Retina (tissue), 1 donor: ENCODE data around the gene DNAH8.
"Not testable (repeated sequence)": the region's sequence is repeated elsewhere in the genome, so short reads cannot be mapped to it uniquely, and the experiment has no call there.

Source experiments
- DNase-seq: peaks from one replicate; pipeline ENCODE4 v3.0.0-alpha.2; 2016

The DNAH8 gene

DNA sequence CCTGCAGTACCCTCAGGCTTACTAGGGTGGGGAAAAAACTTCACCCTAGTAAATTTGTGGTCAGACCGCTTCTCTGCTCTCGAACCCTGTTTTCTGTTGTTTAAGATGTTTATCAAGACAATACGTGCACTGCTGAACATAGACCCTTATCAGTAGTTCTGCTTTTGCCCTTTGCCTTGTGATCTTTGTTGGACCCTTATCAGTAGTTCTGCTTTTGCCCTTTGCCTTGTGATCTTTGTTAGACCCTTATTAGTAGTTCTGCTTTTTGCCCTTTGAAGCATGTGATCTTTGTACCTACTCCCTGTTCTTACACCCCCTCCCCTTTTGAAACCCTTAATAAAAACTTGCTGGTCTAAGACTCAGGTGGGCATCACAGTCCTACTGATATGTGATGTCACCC, 15.4 kb upstream of the DNAH8 start:
- DNase-seq = not testable (repeated sequence)

DNA sequence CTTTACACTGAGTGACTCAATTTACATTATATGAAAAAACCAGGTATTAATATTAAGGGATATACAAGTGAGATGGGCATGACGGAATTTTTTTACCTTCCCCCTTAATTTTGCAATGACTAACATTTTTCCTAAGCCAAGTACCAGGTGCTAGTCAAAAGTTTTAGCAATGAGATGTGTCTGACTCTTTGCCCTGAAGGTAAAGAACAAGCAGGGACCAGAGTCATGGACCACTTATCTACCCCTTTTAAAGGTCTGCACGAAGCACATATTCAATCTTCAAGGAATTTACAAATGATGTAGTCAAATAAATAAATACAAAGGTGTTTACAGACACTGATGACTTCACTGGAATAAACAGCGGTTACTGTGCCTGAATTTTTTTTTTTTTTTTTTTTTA, 13.6 kb upstream of the DNAH8 start:
- DNase-seq = no peak

DNA sequence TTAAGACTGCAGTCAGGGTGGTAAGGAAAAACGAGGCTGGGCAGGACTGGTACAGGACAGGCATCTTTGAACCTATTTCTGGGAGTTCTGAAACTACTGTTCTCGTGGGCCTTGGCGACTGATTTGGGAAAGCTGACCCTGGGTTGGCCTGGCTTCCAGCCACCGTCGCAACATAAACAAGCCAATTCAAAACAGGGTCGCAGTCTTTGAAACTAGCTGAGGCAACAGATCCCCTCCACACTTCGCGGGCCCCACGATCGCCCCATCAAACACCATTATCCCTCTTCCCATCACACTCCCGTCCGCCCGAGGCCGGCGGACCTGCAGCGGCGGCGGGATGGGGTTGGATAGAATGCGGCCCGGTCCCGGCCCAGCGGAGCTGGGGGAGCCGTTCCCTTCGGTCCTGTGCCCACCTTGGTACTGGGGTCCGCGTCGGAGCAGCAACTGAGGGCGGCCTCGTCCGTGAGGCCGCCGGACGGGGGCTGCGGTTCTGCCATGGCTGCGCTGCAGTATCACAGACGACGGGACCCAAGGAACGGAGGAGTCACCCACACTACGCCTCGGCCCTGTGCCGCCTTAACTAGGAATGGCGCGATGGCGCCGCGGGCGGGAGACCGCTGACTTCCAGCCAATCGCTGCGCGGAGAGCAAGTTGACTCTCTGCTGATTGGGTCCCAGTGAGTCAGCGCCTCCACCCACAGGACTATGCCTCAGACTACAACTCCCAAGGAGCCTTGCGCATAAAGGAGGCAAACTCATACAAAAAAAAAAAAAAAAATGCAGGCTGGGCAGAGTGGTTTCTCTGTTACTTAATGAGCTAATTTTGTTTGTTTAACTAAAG, 12.3 kb upstream of the DNAH8 start, which contains the start of gene GLO1:
Gene GLO1, minus strand, starts transcription at position 588 of the 840 bp plus-strand sequence. Its CDS starts 91 bp downstream, at position 497.
- peak; percentile 96 for DNase-seq

DNA sequence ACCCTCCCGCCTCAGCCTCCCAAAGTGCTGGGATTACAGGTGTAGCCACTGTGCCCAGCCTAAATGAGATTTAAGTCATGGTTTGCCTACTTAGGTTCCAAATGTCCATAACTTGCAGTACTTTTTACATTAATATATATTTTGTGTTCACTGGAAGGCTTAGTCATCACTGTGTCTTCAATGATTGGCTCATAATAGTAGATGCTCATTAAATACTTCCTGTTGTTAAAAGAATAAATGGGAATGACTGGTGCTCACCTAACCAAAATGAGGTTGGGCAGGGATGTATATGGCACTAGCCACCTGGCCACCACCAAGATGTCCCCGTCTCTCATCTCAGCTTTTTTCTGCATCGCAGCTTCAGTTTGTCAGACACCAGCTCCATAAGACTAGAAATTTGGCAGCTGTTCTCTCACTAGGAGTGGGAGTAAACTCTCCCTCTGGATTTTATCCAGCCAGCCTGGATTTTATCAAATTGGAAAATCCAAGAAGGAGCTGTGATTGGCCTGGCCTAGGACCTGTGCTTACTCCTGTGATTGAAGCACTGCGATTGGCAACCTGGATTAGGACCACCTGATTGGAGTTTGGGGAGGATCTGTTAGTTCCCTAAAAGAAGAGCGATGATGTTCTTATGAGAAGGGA, 11.0 kb upstream of the DNAH8 start:
- DNase-seq = no peak

DNA sequence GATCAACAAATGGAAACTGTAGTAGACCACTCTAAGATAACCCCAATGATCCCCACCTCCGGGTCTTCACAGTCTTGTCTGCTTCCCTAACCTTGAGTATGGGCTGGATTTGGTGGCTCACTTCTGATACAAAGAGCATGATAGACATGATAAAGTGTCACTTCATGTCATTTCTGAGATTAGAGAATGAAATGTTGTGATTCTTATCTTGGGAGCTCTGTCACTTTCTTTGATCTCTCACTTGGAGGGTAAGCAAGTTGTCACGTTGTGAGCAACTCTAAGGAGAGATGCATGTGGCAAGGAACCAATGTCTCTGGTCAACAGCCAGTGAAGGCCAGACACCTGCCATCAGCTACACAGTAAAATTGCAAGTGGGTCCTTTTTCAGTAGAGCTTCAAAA, 9.2 kb upstream of the DNAH8 start:
- no peak for DNase-seq

DNA sequence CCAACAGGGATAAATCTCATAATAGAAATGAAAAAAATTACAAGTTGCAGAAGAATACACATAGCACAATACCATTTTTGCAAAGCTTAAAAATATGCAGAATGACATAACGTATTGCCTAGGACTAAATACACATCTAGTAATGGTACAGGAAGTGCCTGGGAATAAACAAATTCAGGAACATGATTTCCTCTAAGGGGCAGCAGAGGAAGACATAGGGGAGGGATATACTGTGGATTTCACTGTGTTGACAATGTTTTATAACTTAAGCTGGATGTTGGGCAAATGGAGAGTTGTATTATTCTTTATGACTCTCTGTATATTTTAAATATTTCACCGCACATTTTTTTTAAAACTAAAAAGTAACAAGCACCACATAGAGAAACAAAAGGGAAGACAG, 6.6 kb upstream of the DNAH8 start:
- no peak for DNase-seq

DNA sequence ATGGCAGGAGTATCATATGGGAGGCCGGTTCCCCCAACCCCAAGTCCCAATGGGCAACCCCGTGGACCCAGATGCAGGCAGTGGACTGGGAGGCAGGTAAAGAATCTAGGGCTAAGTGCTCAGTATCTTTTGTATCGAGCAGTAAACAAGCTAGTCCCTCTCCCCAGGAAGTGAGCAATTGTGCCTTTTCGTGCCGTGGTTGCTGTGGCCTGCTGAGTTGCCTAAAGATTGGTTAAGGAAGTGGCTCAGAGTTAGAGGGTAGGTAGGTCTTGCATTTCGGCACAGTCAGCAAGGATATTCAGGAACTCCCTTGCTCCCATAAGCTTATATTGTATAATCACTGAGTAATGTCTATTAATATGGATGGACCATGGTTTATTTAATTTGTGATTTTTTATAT, 1.3 kb upstream of the DNAH8 start:
- DNase-seq = no peak

DNA sequence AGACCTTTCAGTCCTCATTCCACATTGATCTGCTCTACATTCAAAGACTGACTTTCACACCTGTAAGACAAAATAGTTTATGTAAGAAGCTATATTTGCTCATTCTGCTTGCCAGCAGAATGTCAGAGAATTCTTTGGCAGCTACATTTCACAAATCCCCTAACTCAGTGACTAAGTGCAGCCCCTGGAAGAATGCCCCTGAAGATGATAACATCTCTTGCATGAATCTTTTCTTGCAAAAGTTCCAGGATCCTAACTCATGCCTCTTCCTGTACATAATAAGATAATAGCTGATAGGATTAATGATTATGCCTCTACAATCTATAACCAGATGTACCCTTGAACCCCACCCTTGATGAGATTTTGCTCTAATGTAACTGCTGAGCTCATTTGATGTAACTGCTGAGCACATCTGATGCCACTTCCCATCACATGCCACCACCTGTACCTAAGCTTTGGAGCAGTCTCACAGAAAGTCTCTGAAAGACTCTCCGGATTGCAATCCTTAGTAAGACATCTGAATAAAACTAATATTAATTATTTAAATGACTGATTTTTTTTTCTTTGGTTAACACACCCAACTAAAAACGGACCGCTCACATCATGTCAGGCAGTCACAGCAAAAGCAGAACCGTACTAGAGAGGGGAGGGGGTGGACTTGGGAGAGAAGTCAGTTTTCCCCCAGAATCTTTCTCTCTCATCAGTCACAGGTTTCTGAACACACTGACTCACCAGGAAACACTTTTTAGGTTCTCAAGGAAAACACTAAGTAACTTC, 684 bp upstream of the DNAH8 start:
- DNase-seq = no peak

DNA sequence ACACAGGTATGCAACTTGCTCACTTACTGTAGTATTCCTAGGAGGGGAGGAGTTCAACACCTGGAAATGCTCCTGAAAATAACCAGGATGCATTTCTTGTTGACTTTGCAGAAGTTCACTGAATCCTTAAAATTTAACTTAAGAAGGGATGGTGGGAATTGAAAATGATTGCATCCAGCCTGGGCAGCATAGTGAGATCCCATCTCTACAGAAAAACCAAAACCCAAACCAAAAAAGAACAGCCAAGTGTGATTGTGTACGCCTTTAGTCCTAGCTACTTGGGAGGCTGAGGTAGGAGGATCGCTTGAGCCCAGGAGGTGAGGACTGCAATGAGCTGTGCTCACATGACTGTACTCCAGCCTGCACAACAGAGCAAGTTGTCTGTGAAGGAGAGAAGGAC, 1.7 kb downstream of the DNAH8 start:
- no peak for DNase-seq

DNA sequence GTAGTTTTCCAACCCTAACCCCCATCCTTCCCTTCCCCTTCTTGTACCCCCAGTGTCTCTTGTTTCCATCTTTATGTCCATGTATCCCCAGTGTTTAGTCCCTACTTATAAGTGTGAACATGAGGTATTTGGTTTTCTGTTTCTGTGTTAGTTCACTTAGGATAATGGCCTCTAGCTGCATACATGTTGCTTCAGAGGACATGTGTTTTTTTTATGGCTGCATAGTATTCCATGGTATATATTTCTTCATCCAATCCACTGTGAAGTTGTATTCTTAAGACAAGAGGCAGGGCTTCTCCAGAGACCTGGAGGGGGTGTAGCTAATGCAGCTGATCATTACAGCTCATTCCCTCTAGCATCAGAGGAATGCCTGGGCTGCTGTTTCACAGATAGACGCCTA, 4.2 kb downstream of the DNAH8 start:
- DNase-seq = no peak

DNA sequence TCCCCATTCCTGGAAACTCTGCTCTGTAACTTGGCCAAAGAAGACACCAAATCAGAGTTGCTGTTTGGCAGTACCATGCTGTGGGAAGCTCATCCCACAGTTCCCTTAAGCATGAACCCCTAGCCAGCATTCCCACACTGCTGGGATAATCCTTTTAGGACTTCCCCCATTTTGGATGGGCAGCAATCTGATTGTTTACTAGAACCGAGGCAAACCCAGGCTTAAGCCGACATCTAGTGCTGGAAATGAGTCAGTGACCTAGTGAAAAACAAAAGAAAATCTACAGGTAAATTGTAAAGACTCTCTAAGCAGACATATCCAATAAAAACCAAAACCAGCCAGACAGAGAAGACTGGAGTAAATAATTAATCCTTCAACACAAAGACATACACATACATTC, 5.2 kb downstream of the DNAH8 start:
- no peak for DNase-seq

DNA sequence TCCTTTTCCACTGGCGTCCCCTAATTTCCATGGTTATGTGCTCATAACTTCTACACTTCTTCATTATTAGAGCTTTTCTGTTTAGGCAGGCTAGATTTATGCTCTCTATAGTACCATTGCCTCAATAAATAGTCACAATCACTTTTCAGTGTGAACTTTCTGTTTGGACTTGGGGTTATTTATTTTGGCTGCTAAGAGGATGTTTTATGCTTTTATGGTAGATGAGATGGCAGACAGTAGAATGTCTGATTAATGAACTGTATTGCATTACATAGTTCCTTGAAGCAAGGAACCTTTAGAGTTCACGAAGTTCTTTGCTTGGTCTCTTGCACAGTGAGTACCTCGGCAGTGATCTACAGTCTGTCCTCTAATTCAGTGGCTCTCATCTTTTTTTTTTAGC, 6.9 kb downstream of the DNAH8 start:
- DNase-seq = no peak

DNA sequence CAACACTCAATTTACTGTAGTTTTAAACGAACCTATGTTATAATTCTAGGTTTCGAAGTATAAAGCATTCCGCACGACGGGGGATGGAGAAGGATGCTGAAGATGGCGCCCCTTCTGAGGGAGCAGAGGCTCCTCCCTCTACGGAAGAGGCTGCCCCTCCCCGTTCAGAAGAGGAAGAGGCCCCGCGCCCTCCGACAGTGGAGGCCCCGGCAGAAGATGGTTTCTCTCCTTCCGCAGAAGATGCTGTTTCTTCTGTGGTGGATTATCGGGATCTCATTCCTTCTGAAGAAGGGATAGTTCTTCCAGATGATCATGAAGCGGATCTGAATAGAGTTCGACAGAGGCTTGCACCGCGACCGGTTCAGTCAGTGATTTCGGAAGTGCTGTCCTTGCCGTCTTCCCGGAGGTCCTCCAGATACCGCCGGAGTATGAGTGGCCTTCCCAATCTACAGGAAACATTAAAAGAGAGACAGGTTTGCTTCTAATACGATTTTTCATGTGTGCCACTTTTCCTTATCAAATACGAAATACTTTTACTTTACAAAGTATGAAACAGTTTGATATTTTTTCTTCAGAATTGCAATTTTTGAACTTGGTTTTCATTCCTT, 7.7 kb downstream of the DNAH8 start:
- no peak for DNase-seq

DNA sequence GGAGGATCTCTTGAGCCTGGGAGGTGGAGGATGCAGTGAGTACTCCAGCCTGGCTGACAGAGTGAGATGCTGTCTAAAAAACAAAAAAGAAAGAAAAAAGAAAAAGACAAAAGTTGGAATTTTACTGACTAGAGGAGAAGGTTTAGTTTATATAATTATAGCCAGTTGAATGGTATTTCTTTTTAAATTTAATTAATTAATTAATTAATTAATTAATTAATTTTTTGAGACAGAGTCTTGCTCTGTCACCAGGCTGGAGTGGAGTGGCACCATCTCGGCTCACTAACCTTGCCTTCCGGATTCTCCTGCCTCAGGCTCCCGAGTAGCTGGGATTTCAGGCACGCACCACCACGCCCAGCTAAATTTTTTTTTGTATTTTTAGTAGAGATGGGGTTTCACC, 8.7 kb downstream of the DNAH8 start:
- no peak for DNase-seq

DNA sequence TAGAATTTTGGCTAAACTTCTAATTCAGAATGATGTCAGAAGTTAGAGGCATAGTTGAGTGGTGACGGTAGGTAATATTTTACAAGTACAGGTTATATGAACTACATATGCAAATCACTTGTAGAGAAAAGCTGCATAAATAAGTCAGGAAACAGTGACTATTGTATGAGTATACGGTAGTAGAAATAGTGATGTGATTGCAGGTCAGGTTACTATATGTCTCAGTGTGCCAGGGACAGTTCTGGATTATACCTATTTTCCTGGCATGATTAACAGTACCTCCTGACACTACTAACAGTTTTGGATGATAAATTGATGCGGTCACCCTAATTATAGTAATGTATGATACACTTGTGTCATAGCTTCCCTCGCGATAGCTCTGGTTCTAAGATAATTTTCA, 9.2 kb downstream of the DNAH8 start:
- DNase-seq = no peak

DNA sequence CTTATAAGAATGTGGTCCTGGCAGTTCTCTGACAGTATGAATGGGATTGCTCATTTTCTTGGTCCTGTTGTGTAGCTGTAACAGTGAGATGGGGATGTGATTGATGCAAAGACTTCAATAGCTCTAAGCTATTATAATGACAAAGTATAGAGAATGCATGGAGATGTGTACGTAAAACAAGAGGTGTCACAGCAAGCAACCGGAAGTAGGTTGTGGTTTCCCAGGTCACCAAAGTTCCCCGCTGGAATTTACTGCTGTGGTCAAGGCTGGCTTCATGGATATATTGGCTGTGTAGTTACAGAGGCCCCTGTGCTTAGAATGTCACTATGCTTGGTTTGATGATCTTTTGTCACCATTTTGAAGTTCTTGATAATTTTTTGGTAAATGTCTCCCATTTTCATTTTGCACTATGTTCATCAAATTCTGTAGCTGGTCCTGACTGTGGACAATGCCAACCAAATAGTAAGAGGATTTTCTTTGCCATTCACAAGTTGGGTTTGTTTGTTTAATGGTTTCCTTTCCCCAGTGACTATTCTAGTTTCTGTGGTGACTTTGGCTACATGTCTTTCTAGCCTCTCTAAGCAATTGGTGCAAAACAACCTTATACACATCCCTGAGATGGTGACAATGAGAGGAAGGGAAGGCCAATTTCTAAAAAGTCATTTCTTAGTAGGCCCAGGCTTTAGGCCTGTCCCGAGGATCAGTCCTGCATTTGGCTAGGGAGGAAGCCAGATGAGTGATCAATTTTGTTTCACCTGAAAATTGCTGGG, 10.5 kb downstream of the DNAH8 start:
- DNase-seq = no peak

DNA sequence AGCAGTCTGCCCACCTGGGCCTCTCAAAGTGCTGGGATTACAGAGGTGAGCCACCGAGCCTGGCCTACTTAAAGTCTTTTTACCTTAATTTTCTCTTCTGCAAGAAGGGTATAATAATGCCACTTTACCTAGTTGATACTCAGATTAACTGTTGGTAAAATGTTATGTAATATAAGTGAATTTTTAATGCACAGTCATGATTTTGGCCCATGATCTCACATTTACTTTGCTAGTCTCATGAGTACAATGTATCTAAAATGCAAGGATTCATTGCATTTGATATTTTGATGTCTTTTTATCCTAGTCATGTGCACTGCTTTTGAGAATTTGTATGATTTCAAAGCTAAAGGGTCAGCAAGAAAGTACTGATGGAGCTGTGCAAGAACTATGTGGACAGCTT, 13.1 kb downstream of the DNAH8 start:
- no peak for DNase-seq

DNA sequence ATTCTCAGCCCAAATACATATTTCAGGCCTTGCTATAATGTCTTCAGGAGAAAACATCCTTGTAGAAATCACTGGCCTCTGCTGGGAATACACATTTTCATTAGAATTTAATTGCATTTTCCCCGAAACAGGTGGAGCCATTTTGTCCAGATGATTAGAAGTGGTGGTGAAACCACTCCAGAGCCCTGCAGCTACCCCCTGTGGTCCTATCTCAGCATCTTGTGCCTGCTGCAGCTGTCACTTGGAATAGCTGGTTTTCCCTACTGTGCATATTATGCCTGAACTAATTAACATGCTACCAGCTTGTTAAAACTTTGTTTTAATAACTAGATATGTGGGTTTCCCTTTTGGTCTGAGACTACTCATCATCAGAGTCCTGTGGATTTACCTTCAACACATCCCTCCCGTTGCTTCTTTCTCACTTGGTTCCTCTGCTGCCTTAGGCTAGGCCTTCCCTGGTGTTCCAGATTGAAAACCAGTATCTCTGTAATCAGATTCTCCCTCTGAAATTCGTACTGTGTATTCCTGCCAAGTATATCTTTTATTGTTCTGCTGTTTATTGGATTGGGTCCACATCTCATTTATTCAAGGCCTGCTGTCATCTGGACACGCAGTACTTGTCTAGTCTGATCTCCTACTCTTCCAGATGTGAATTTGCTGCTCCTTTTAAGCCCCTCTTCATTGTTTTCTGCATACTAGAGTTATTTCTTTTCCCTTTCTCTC, 15.2 kb downstream of the DNAH8 start:
- peak; percentile 14 for DNase-seq

DNA sequence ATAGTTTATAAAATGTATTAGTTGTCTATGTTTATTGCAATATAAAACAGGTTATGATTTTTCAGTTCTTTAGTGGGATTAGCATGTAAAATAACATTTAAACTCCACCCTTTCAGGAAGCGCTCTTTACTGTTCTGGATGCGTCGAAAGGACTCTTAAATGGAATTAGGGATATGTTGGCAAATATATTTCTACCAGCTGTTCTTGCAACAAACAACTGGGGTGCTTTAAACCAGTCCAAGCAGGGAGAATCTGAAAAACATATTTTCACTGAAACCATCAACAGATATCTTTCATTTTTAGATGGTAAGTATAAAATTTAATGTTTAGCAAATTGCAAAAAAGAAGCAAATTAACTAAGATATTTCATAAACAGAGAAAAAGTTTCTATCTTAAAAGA, 21.8 kb downstream of the DNAH8 start:
- no peak for DNase-seq

DNA sequence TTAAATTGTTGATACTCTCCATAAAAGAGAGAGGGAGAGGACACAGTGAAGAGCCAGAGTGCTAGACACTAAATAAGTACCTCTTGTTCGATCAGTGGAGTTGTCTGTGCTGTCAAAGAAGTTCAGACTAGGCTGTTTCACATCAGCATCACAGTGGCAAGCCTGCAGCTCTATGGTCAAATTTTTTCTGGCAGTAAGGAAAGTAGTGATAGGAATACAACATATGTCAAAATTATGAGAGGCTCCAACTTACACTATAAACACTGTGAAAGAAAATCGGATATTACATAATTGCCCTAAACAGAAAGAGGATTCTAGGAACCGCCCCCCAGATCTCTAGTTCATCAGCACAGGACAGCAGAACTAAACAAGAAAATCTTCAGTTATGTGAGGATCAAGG, 23.1 kb downstream of the DNAH8 start:
- DNase-seq = no peak

DNA sequence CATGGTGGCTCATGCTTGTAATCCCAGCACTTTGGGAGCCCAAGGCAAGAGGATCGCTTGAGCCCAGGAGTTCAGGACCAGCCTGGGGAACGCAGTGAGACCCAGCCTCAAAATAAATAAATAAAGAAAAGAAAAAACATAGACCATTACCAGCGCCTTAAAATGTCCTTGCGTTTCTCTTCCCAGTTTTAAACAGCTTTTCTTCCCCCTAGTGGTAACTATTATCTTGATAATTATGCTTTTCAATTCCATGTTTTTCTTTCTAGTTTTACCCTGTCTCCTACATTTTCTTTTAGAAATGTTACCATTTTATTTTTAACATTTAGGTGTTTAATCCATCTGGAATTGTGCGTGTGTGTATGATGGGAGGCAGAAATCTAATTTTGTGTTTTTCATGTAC, 24.4 kb downstream of the DNAH8 start:
- DNase-seq = no peak

DNA sequence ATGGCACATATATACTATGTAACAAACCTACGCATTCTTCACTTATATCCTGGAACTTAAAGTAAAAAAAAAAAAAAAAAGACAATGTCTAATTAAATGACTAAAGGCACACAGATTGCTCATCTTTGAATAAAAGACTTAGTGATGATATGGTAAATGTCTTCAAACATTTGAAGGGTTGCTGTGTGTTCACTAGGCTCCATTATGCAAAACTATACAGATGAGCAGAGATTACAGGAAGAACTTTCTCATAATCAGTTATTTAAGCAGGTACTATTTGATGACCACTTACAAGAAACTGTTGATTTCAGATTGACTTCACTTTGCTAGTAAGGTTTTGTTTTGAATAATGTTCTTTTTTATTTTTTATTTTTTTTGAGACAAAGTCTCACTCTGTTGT, 34.4 kb downstream of the DNAH8 start:
- DNase-seq = no peak
